ENCODE data around the gene MRPL50.

MRPL50 gene

GRCh38 chr9:101397746-101398067, 711 bp downstream of the MRPL50 start:
- Histone ChIP-seq H3K4me1 (ENCODE audit: insufficient read depth, low read length) (peaks cover 35% of the 10 kb centered on the region), H3K27me3 (ENCODE audit: insufficient read depth, low read length, poor library complexity) (no peaks in the 10 kb centered on the region), H3K27ac (ENCODE audit: low read length) (peak overlapping the region; percentile 86), H3K9ac (ENCODE audit: low read depth, low read length) (peak overlapping the region; percentile 79), H3K4me2 (ENCODE audit: insufficient read depth, low read length) (peak overlapping the region; percentile 92), H2AFZ (ENCODE audit: low read depth, low read length) (peak overlapping the region; percentile 92), H3K36me3 (ENCODE audit: insufficient read depth, low read length) (peaks cover 61% of the 10 kb centered on the region), H3K9me3 (ENCODE audit: insufficient read depth, low read length, severe bottlenecking) (peaks cover 13% of the 10 kb centered on the region), H3K4me3 (ENCODE audit: low read depth in 1 of 2, low read length in 2 of 2) (peak overlapping the region; percentile 71 to 75), H3K79me2 (ENCODE audit: insufficient read depth, low read length) (peaks cover 81% of the 10 kb centered on the region), H4K20me1 (ENCODE audit: insufficient read depth, low read length) (peaks cover 3% of the 10 kb centered on the region; the same call in 1 of the 2 replicates)
- DNase-seq (no peak), ATAC-seq (ENCODE audit: insufficient read depth, low read depth) (no peak)
- TF ChIP-seq CTCF (IDR thresholded peaks at IDR 0.05; ENCODE audit: borderline replicate concordance, extremely low read depth, low read length, poor library complexity, severe bottlenecking) (no peak), EZH2 (IDR thresholded peaks at IDR 0.05; ENCODE audit: borderline replicate concordance, low read depth, low read length, severe bottlenecking) (no peak)

DNA sequence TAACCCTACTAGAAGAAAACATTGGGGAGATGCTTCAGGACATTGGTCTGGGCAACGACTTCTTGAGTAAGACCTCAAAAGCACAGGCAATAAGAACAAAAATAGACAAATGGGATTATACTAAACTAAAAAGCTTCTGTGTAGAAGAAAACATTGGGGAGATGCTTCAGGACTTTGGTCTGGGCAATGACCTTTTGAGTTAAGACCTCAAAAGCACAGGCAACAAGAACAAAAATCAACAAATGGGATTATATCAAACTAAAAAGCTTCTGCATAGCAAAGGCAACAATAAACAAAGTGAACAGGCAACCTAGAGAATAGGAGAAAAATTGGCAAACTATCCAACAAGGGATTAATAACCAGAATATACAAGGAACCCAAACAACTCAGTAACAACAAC, 3.7 kb downstream of the MRPL50 start:
- Histone ChIP-seq H3K4me1 (ENCODE audit: insufficient read depth, low read length) (peaks cover 22% of the 10 kb centered on the region), H3K4me3 (ENCODE audit: low read depth in 1 of 2, low read length in 2 of 2) (no peak overlapping the region), H3K27ac (ENCODE audit: low read length) (no peak overlapping the region), H3K27me3 (ENCODE audit: insufficient read depth, low read length, poor library complexity) (no peaks in the 10 kb centered on the region), H3K9ac (ENCODE audit: low read depth, low read length) (no peak overlapping the region), H2AFZ (ENCODE audit: low read depth, low read length) (no peak overlapping the region), H3K79me2 (ENCODE audit: insufficient read depth, low read length) (peaks cover 85% of the 10 kb centered on the region), H3K9me3 (ENCODE audit: insufficient read depth, low read length, severe bottlenecking) (peaks cover 8% of the 10 kb centered on the region), H3K36me3 (ENCODE audit: insufficient read depth, low read length) (peaks cover 48% of the 10 kb centered on the region), H3K4me2 (ENCODE audit: insufficient read depth, low read length) (peak overlapping the region; percentile 7; the same call in 1 of the 2 replicates), H4K20me1 (ENCODE audit: insufficient read depth, low read length) (peaks cover 3% of the 10 kb centered on the region; the same call in 1 of the 2 replicates)
- TF ChIP-seq EZH2 (IDR thresholded peaks at IDR 0.05; ENCODE audit: borderline replicate concordance, low read depth, low read length, severe bottlenecking) = no peak
- TF ChIP-seq CTCF (IDR thresholded peaks at IDR 0.05; ENCODE audit: borderline replicate concordance, extremely low read depth, low read length, poor library complexity, severe bottlenecking) = no peak
- no peak for ATAC-seq (ENCODE audit: insufficient read depth, low read depth)
- DNase-seq = no peak

- DNase-seq = no peak
- Histone ChIP-seq H3K27ac (ENCODE audit: low read length) (no peak overlapping the region), H3K36me3 (ENCODE audit: insufficient read depth, low read length) (peaks cover 62% of the 10 kb centered on the region), H3K9me3 (ENCODE audit: insufficient read depth, low read length, severe bottlenecking) (peaks cover 8% of the 10 kb centered on the region), H4K20me1 (ENCODE audit: insufficient read depth, low read length) (peaks cover 3% of the 10 kb centered on the region; the same call in 1 of the 2 replicates), H3K79me2 (ENCODE audit: insufficient read depth, low read length) (peaks cover 73% of the 10 kb centered on the region), H3K4me1 (ENCODE audit: insufficient read depth, low read length) (peaks cover 18% of the 10 kb centered on the region; the same call in 1 of the 2 replicates), H3K4me3 (ENCODE audit: low read depth in 1 of 2, low read length in 2 of 2) (no peak overlapping the region), H3K9ac (ENCODE audit: low read depth, low read length) (no peak overlapping the region), H2AFZ (ENCODE audit: low read depth, low read length) (no peak overlapping the region), H3K4me2 (ENCODE audit: insufficient read depth, low read length) (no peak overlapping the region), H3K27me3 (ENCODE audit: insufficient read depth, low read length, poor library complexity) (no peaks in the 10 kb centered on the region)
- no peak for TF ChIP-seq EZH2 (IDR thresholded peaks at IDR 0.05; ENCODE audit: borderline replicate concordance, low read depth, low read length, severe bottlenecking)
- no peak for TF ChIP-seq CTCF (IDR thresholded peaks at IDR 0.05; ENCODE audit: borderline replicate concordance, extremely low read depth, low read length, poor library complexity, severe bottlenecking)
- ATAC-seq (ENCODE audit: insufficient read depth, low read depth) = no peak
Measured at GRCh38 chr9:101393135-101393534, 5.3 kb downstream of the MRPL50 start.

Measured in DND-41 (cell line).